ENCODE data around the gene ADAMTSL1.

ADAMTSL1 gene

DNA sequence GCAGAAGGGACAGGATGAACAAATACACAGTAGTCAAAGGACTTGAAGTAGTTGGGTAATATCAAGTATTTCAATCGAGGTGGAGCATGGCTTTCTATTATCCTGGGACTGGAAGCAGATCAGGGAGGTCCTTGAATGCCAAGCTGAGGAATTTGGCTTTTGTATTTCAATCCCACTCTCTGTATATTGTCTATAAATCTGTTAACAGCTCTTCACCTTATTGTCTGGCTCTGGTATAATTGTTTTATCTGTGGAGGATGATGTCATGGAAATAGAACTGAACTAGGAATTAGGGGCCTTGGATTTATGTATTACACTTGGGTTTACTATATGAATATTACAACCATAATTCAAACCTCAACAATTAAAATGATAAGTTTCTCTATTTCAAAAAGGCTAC lies 6.3 kb upstream of the ADAMTSL1 start:
- no peak for DNase-seq (ENCODE audit: low read depth, low spot score)

- no peak for DNase-seq (ENCODE audit: low read depth, low spot score)
Measured at GRCh38 chr9:18472435-18472834, 1.5 kb upstream of the ADAMTSL1 start.

- DNase-seq (ENCODE audit: low read depth, low spot score), result no peak
Measured at GRCh38 chr9:18472841-18473251, 1.1 kb upstream of the ADAMTSL1 start.

- no peak for DNase-seq (ENCODE audit: low read depth, low spot score)
Measured at GRCh38 chr9:18474783-18475182, 830 bp downstream of the ADAMTSL1 start.

- no peak for DNase-seq (ENCODE audit: low read depth, low spot score)
Measured at GRCh38 chr9:18477121-18477660, 3.2 kb downstream of the ADAMTSL1 start.

DNA sequence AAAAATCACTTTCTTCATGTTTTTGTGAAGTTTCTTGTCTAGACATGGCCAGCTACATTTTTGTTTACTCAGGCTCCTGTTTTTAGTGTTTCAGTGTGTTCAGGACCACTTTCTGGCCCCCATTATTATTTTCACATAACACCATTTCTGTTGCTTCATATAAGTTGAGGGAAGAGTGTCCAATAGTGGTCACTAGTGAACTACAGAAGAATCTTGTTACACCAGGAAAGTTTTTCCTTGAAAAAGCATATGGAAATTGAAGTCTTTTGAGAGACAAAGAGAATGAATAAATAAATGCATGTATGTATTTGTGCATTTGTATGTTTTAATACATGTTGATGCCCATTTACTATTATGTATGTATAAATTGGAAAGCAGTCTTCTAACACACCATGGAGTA lies 3.8 kb downstream of the ADAMTSL1 start:
- no peak for DNase-seq (ENCODE audit: low read depth, low spot score)

DNA sequence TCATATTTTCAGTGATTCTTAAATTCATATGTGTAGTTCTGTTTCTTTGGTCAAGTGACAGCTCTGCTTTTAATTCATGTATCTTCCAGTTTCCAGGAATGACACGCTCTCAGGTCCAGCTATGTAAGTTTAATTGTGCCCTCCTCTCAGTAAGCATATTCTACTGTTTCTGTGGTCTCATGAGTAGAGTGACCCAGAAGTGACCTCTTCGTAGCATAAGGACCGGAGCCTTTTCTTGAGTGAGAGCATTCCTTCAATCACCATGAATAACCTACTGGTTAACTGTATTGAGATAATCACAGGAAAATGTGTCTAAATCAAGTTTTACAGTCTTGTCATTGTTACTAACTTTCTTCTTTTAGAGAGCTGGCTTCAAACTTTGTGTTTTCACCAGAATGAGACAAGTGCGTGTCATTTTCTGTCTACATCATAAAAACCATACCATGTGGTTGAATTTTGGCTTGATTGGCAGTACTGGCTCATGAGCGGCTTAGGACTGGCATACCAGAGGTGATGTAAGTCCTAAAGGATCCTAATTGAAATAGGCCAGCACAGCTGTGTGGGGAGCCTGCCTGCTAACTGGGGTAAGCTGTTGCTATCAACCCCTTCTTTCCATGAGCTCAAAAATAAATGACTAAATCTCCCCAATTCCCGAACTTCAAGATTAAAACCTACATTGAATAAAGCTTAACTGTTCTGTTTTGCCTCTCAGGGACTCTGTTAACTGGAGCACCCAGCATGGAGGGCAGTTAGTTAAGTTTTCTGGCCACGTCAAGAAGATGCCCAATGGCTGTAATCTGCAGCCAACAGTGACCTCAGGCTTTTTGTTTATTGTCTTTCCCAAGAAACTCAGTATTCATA lies 4.8 kb downstream of the ADAMTSL1 start:
- peak; percentile 89 for DNase-seq (ENCODE audit: low read depth, low spot score)

DNA sequence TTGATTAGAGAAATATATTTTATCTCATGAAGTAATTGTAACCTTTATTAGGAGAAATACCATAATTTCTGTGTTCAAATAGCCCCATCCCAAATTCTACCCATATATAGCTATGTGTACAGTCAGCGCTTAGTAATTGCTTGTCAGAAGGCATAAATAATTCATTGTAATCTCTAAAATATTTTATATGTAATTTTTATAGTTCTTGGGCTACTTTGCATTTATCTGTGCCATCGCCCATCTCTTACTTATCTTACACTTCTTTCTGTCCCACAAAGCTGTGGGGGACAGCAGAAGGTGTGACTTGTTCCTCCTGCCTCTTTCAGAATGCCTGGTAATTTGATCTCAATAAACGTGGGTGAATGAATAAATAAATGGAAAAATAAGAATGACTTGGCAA lies 5.5 kb downstream of the ADAMTSL1 start:
- no peak for DNase-seq (ENCODE audit: low read depth, low spot score)

GRCh38 chr9:18480662-18481093 lies 6.7 kb downstream of the ADAMTSL1 start:
- no peak for DNase-seq (ENCODE audit: low read depth, low spot score)

- no peak for DNase-seq (ENCODE audit: low read depth, low spot score)
Measured at GRCh38 chr9:18482371-18482770, 8.4 kb downstream of the ADAMTSL1 start.

- DNase-seq (ENCODE audit: low read depth, low spot score), result peak; percentile 45
Measured at GRCh38 chr9:18485714-18486113, 11.8 kb downstream of the ADAMTSL1 start.

GRCh38 chr9:18487611-18488010 lies 13.7 kb downstream of the ADAMTSL1 start:
- DNase-seq (ENCODE audit: low read depth, low spot score), result no peak

- peak; percentile 20 for DNase-seq (ENCODE audit: low read depth, low spot score)
Measured at GRCh38 chr9:18488886-18489285, 14.9 kb downstream of the ADAMTSL1 start.

GRCh38 chr9:18489861-18490260 lies 15.9 kb downstream of the ADAMTSL1 start:
- peak; percentile 58 for DNase-seq (ENCODE audit: low read depth, low spot score)

- peak; percentile 98 for DNase-seq (ENCODE audit: low read depth, low spot score)
Measured at GRCh38 chr9:18490641-18491370, 16.9 kb downstream of the ADAMTSL1 start.

- peak; percentile 57 for DNase-seq (ENCODE audit: low read depth, low spot score)
Measured at GRCh38 chr9:18492612-18493011, 18.7 kb downstream of the ADAMTSL1 start.

DNA sequence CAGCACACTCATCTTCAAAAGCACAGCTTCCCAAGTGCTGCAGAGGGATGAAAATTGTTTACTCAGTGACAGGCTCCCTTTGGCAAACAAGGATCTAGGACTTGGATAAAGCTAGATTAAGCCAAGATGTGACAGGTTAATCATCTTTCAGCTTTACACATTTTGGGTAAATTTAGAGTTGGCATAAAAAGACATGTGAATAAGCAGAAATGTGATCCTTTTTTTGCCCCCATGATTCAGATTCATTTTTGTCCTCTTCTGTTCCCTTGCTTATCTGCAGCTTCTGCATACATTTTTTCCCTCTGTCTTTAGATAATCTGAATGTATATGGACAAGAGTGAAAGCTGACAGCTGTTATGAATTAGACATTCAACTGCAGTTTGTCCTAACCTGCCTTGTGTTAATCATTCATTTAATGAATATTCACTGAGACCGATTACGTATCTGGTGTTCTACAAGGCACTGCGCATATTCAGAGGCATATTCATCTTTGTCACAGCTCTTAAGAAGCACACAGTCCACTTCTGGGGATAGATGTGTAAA lies 19.6 kb downstream of the ADAMTSL1 start:
- peak; percentile 48 for DNase-seq (ENCODE audit: low read depth, low spot score)

- peak; percentile 40 for DNase-seq (ENCODE audit: low read depth, low spot score)
Measured at GRCh38 chr9:18495065-18495464, 21.1 kb downstream of the ADAMTSL1 start.

GRCh38 chr9:18496256-18497000 lies 22.5 kb downstream of the ADAMTSL1 start:
- DNase-seq (ENCODE audit: low read depth, low spot score), result no peak

GRCh38 chr9:18499062-18499461 lies 25.1 kb downstream of the ADAMTSL1 start:
- no peak for DNase-seq (ENCODE audit: low read depth, low spot score)

DNA sequence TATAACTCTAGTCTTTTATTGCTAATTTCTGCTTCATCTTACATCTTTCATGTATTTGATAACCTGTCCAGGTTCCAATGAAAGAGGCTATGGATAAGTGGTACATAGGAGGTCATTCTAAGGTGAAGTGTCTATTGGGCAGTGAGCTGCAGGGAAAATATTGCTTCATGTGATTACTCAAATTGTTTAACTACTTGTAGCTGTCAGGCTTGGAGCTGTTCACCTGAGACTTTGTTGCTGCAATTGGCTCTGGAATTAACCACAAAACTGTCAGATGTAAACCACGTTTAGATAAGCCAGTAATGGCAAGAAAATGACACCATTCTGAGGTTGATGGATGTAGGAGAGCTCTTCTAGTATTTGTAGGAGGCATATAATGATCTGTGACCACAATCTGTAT lies 26.0 kb downstream of the ADAMTSL1 start:
- peak; percentile 61 for DNase-seq (ENCODE audit: low read depth, low spot score)

DNA sequence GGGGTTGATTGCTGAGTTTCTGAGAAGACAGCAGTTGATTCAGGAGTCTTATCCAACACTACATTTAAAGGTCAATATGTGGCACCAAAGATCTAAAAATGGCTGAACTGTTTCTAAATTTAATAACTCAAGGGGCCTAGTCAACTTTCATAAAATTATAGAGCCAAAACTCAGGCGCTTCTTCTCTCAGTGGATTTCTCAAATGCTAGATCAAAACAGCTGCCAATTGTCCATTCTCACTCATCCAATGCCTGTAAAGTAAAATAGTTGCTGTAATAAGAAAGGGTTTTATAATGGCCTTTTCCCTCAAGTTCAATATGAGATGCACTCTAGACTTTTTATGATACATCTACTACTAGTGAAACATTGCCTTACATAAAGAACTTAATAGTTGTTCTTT lies 26.5 kb downstream of the ADAMTSL1 start:
- DNase-seq (ENCODE audit: low read depth, low spot score), result no peak
